ENCODE data around the gene SNN.

SNN gene

DNA sequence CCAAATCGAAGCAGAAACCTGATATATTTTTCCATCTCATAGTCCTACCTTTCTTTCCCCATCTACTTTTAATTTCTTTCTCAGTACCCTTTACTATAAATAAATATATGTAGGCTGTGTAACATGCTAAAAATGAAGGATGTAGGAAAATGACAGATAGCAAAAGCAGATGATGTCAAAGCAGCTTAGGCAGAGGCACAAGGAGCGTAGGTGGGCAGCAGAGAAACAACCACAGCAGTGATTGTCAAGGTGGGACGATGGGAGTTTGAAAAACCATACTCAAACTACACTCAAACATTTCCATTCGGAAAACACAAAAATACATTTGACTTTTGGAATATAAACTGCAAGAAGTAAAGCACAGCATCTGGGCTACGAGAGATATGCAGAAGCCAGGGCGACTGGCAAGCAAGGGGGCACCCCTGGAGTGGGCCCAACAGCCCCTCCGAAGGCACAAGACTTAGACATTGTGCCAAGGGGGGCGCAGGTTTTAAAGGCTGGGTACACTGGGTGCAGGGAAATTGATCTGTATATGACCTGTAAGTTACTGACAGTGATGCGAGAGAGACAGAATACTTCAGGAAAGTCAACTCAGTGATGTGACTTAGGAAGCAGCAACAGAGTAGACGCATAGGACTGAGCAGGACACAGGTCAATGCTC lies 31.1 kb downstream of the SNN start:
- DNase-seq (ENCODE audit: low spot score), result peak; percentile 69

DNA sequence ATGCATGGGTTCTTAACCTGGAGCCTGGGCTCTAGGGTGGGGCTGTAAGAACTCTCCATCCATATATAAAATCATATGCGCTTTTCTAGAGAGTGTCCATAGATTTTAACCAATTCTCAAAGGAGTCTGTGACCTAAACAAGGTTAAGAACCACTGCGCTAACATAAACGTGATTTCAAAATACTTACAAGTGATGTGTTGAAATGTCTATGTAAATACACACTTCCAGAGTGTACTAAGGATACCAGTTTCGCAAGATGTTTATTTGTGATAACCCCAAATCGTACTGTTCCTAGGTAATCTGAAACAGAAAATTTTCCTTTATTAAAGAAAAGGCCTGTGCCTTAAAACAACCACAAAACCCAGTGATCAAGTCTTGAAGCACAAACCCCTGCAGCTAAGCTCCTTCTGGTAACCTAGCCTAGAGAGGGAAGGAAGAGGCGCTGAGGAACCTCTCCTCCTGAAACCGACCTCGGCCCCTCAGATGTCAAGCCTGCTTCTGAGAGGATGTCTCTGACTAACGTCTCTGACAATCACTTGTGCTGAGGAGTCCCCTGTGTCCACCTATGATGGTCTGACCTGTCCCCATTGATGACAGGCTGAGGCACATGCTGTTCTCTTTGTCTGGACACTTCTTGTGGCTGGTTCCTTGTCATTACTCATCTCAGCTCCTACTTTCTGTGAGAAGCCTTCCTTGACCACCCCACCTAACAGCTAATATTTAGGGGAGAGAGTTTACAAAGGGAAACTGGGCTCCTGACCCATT lies 32.2 kb downstream of the SNN start:
- DNase-seq (ENCODE audit: low spot score), result no peak

DNA sequence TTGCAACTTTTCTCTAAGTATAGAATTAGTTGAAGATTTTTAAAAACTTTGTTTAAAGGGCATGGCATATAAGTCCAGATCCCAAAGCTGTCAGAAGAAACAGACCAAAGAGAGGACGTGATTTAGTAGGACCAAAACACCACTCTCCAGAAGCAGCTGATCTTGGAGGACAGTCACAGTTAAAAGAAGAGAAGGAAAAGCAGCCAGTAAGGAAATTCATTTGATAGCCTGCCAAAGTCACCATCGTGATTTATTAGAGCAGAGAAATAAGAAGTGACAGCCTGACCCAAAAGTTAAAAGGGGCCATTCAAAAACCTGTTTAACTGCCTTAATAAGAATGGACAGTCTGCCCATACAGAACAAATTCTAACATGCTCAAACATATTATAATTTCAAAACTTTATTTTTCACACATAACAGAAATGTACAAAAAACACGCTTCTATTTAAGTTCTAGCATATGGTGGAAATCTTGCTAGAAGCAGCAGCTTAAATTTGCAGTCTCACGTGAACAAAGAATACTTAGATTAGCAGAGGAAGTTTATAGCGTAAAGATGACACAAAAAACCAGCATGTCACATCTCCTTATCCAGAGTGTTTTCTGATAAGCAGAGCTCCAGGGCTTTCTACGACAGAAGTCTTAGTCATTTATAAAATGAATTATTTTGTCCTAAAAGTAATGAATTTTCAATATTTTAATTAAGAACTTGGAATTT lies 37.2 kb downstream of the SNN start:
- no peak for DNase-seq (ENCODE audit: low spot score)

DNA sequence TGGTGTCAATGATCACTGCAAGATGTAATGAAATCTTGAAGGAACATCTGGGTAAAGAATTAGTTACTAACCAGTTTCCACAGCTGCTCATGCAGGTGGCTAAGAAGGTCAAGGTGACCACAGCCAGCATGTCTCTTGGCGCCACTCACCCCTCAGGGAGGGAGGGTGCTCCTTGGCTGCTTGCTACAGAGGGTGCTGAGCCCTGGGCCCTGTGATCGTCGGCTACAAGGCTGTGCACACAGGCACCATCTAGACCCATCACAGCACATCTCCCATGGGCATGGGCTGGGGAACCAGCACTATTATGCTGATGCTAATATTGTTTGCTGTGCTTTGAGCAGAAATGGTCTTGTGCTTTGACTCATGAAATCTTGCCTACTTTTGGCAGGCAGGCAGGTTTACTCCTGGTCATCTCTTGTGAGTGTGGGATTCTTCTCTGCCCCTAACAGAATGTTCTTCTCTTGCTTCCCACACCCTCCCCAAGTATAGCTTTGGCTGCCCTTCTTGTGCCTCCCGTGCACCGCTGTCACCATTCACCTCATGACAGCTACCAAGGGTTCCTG lies 38.0 kb downstream of the SNN start:
- DNase-seq (ENCODE audit: low spot score), result no peak

DNA sequence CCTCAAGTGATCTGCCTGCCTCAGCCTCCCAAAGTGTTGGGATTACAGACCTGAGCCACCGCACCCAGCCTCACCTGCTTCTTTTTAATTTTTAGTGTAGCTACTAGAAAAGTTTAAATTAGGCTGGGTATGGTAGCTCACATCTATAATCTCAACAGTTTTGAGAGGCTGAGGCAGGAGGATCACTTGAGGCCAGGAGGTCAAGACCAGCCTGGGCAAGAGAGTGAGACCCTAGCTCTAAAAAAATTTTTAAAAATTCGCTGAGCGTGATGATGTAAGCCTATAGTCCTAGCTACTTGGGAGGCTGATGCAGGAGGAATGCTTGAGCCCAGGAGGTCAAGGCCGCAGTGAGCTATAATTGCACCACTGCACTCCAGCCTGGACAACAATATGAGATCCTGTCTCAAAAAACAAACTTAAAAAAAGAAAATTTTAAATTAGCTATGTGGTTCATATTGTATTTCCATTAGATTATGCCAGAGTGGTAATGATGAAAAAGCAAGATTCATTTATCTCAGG lies 39.5 kb downstream of the SNN start:
- no peak for DNase-seq (ENCODE audit: low spot score)

DNA sequence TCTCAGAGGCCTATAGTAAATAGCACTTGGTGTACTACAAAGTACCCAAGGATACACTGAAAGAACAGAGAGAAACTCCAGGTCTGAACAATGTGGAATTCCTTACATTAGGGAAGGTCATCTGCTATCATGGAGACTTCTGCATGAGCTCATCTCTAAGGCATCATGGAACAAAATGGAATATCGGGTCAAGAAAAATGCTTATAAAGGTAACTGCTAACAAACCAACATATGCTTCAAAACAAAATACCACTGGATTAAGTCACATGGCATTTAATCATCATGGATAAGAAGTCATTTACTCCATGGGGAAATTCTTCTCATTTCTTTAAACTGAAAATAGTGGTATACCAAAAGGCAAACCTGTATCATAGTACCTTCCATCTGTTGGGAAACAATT lies 40.2 kb downstream of the SNN start:
- DNase-seq (ENCODE audit: low spot score), result no peak

DNA sequence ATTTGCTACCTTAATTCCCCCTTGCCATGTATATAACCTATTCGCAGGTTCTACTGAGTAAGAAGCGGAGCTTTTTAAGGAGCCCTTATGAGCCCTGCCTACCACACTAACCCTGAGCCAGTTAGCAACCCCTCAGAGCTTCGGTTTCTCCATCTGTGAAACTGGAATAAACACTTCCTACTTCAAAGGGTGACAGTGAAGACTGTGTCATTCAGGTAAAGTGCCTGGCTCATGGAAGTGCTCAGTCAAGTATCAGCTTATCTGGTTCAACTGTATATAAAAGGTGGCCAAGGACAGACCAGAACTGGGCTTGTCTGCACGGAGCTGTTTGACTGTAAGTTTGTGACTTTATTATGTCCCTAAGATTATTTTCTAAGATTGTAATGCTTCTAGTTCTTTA lies 43.4 kb downstream of the SNN start:
- DNase-seq (ENCODE audit: low spot score), result no peak

DNA sequence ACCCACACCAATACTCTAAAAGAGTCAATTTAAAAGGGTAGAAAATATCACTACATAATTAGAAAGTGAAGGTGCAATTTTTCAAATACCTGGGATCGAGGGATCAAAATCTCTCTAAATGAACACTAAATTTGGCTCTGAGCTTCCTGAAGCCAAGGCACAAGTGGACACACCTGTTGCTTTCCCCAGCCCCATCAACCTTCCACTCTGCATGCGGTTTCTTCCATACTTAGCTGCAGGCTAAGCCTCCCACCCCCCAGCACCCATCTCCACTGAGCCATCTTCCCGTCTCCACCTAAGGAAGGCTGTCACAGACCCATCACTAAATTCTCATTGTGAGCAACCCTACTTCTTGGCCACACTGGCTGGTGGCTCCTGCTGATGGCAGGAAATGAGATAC lies 43.9 kb downstream of the SNN start:
- DNase-seq (ENCODE audit: low spot score), result no peak

DNA sequence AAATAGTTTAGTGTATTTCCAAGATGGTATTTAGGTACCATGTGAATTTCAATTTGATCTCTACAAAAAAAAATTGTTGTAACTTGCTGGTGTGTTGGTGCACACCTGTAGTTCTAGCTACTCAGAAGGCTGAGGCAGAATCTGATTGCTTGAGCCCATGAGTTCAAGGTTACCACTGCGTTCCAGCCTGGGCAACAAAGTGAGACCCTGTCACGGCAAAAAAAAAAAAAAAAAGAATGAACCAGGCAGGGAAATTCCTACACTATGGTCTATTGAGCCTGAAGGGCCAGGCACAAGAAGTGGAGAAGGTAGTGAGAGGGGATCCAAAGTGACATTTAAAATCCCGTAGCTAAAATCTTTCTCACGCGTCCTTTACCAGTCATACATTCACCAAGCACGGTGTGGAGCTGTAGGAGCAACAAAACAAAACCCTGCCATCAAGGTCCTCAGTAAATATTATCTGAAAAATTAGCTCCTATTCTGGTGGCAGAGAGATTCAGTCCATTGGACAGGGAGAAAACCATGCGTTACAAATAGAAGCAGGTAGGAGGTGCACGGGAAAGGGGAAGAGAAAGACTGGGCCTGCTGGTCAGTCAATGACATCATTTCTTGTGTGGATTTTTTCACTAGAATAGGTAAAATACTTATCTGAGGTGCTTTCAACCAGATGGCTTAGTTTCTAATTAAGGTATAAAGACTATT lies 47.1 kb downstream of the SNN start:
- DNase-seq (ENCODE audit: low spot score), result no peak

DNA sequence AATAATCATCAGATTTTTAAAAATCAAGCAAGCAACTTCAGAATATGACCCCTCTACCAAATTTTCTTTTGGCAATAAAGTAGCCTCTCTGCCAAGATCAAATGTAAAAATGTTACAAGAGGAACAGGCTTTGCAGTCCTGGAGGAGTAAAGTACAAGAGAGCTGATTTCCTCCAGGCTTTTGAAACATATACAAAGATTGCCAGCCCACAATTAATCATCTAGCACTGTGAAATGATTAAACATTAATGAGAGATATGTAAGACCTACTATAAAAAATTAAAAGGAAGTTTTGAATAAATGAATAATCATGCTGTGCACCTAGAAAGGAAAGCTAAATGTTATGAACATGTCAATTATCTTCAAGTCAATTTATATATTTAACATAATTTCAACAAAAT lies 48.1 kb downstream of the SNN start:
- DNase-seq (ENCODE audit: low spot score), result no peak

DNA sequence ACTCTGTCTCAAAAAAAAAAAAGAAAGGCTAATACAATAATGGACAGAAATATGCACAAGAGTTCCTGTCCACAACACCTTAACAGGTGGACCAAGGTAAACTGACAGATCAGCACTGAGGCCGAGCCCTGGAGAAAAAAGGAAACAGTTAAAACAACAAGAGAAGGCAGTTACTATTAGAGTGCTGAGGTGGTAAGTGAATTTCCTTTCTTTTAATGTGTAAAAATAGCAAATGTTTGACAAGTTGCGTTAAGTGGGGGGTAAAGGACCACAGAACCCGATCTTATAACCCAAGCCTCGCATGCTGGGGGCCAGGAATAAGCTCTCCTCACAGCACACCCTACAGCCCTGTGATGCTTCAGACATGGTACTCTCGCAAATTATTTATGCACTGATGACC lies 49.6 kb downstream of the SNN start:
- no peak for DNase-seq (ENCODE audit: low spot score)

DNA sequence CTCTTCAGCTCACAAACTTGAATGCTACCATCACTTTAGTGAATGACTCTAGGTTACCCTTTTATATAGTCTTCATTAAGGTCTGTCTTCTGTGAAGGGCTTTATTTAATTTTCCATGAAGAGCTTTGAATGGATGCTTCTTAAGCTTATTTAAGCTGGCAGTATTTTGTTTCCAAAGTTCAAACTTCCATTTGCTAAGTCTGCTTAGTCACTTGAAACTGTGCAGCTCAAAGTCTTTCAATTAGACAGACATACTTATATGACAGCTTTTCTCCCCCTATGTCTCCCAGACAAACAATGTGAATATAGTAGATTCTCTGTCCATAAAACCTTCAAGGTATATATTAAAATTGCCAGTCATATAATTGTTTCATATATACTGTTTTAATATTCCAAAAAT lies 50.9 kb downstream of the SNN start:
- DNase-seq (ENCODE audit: low spot score), result no peak

DNA sequence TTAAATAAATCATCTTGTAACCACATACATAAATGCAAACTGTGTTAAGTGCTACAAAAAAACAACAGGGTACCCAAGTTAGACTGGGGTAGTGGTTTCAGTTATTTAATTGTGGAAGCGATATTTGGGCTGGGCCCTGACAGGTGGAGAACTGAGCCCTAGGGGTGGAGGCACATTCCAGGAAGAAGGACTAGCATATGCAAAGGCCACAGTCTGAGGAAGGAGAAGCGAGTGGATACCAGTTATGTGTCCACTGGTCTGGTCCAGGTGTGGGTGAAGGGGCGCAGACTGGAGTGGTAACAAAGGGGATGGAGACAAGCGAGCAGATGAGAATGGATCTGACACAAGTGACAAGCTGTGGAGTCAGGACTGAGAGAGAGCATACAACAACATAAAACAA lies 51.5 kb downstream of the SNN start:
- DNase-seq (ENCODE audit: low spot score), result no peak

DNA sequence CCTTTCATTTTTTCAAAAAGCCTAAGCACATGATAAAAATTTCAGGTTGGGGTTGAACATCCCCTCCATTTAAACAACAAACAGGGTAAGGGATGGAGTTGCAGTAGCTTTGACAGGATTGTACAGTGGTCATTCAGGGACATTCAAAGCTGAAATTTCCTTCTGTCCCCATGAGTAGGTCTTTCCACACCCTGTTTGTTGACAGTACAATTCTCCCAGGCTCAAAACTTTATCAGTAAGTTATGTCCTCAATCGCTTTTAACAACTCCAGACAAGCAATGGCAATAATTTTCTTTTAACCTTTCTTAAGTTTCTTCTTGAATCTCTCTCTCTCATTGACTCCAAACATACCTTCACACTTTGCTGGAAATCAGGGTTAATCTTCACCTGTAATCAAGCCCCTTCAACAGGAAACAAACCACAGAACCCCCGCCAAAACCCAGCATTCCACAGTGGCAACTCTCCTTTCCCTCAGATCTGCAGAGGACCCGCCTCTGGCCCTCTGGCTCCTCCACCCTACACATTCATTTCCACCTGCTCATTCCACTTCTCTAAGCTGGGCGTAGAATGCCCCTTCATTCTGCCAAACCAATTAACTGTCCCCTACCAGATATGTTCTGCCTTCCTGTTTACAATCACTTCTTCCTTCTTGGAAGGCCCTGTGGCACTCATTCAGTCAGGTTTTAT lies 53.7 kb downstream of the SNN start:
- DNase-seq (ENCODE audit: low spot score), result no peak

DNA sequence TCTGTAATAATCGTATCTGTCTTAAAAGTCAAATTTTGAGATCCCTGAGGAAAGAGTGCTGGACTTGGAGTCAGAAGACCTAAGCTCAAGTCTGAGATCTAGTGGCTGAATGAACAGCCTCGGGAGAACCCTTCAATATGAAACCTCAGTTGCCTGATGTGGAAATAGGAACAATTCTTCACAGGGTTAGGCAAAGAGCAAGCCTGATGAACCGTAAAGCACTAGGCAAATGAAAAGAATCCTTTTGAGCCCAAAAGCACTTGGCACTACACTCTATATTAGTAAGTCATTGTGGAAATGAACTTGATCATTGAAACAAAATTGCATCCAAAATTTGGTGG lies 54.2 kb downstream of the SNN start:
- DNase-seq (ENCODE audit: low spot score), result no peak

DNA sequence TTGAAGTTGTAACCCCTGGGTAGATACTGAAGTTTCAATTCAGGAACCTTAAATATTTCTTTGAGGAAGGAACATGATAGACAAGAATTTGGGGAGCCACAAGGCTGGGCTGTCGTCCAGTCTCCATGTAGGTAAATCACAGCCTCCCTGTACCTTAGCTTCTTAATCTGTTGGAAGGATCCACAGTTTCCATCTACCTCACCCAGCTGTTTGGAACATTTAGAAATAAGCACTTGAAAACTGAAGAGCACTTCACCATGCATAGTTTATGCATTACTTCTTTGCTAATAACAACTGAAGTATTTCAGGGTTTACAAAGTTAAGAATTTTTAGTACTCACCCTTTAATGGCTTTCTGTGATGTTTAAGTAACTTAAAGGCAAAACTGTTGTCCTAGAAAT lies 57.2 kb downstream of the SNN start:
- no peak for DNase-seq (ENCODE audit: low spot score)

DNA sequence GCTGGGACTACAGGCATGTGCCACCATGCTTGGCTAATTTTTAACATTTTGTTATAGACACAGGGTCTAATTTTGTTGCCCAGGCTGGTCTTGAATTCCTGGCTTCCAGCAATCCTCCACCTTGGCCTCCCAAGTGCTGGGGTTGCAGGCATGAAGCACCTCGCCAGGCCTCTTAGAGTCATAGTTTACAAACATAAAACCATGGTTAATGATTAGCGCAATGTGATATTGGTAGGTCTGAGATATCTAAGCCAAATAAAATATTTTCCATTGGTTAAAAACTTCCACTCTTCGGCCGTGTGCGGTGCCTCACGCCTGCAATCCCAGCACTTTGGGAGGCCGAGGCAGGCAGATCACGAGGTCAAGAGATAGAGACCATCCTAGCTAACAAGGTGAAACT lies 57.8 kb downstream of the SNN start:
- no peak for DNase-seq (ENCODE audit: low spot score)

DNA sequence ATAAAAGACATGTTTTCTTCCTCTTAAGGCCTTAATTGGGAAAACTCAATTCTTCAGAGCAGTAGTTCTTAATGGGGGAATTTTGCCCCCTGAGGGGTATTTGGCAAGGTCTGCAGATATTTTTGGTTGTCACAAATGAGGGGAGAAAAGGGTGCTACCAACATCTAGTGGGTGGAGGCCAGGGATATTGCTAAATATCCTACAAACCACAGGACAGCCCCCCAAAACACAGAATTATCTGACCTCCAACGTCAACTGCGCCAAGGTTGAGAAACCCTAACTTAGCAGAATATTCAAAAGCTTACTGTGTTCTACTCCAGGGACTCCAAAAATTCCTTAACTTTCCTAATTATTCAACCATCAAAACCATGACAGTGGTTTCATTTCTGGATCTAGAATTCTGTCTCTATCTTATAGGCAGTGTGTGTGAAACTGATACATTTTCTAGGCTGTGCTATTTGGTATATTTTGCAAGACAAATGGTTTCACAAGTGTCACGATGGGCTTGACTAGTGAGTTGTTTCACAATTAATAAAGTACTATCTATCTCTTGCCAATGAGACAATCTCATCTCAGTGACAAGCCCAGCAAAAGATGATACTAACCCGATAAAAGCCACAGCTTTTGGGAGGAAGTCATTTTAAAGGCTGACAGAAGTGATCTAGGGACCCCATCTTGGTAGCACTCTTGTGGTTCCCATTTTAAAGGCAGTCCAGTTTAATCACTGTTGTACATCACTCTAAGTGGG lies 59.7 kb downstream of the SNN start:
- DNase-seq (ENCODE audit: low spot score), result no peak

Measured in putamen (tissue), 1 donor.